DMS79 treated with DMSO at 0.1 percent for 48 hours (cell line): Measurements from ENCODE around the gene RIBC2.

Experiments used
- DNase-seq: peaks from one replicate; lab custom pipeline; 2025; lab: John Stamatoyannopoulos, UW

RIBC2 gene

GRCh38 chr22:45473626-45474237 lies 60.2 kb downstream of the RIBC2 start:
- DNase-seq: no peak

- DNase-seq: no peak
These were observed 61.7 kb downstream of the RIBC2 start for GRCh38 chr22:45475063-45475747.

GRCh38 chr22:45475851-45476514 lies 62.5 kb downstream of the RIBC2 start:
- no peak for DNase-seq

GRCh38 chr22:45476814-45477213 lies 63.3 kb downstream of the RIBC2 start:
- DNase-seq: no peak

GRCh38 chr22:45477366-45478107 lies 64.0 kb downstream of the RIBC2 start:
- DNase-seq: no peak

- DNase-seq: no peak
These were observed 64.7 kb downstream of the RIBC2 start for GRCh38 chr22:45478108-45478771.

GRCh38 chr22:45480717-45481116 lies 67.2 kb downstream of the RIBC2 start:
- DNase-seq: no peak

GRCh38 chr22:45481661-45482060 lies 68.2 kb downstream of the RIBC2 start:
- DNase-seq: no peak
